ENCODE results near the gene ASTN2. TPM values are rescaled to one million over a fixed set of nuclear protein-coding genes. Genes with fewer than 3 reads are reported as not detected.

The ASTN2 gene
- total RNA-seq, 4 donors from 2014 or later: 3.0 to 7.0 (median 5.2) TPM

DNA sequence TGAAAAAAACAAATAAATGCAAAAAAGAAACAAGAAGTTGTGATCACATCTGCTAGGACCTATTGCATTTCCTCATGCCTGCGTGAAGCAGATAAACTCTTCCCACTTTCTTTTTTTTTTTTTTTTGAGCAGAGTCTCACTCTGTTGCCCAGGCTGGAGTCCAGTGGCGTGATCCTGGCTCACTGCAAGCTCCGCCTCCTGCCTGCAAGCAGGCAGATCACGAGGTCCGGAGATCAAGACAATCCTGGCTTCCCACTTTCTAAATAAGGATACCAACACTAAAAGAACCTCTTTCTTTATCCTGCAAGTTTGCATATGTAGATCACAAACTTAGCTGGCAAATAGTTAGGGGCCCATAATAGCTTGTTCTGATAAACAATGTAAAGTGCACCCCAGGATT, 128.6 kb downstream of the ASTN2 start:
- no peak for DNase-seq
- Histone ChIP-seq H3K27ac (no peak overlapping the region), H3K4me1 (no peaks in the 10 kb centered on the region), H3K9me3 (no peaks in the 10 kb centered on the region), H3K36me3 (no peaks in the 10 kb centered on the region), H3K27me3 (no peaks in the 10 kb centered on the region), H3K4me3 (no peak overlapping the region)
- WGBS, 2 donors (ENCODE audit: low coverage in 1 of 2): 28 to 42% methylated on average over 4 to 5 of the region's 5 CpGs
- intact Hi-C loops (cut with DNase I; ENCODE audit: low total_unique reads): no loop called here
- in situ Hi-C loops (cut with MboI; ENCODE audit: low pct_ligation_motif_present in 1 of 4, low pct_unique_long_range_greater_than_20kb in 1 of 4, low sequenced_read_pairs in 3 of 4): no loop called here
- TF ChIP-seq EP300 (IDR thresholded peaks at IDR 0.05; ENCODE audit: low read depth): no peak
- TF ChIP-seq POLR2AphosphoS5 (IDR thresholded peaks at IDR 0.05): no peak
- no peak for TF ChIP-seq POLR2A (IDR thresholded peaks at IDR 0.05)
- TF ChIP-seq, protein P1, sequence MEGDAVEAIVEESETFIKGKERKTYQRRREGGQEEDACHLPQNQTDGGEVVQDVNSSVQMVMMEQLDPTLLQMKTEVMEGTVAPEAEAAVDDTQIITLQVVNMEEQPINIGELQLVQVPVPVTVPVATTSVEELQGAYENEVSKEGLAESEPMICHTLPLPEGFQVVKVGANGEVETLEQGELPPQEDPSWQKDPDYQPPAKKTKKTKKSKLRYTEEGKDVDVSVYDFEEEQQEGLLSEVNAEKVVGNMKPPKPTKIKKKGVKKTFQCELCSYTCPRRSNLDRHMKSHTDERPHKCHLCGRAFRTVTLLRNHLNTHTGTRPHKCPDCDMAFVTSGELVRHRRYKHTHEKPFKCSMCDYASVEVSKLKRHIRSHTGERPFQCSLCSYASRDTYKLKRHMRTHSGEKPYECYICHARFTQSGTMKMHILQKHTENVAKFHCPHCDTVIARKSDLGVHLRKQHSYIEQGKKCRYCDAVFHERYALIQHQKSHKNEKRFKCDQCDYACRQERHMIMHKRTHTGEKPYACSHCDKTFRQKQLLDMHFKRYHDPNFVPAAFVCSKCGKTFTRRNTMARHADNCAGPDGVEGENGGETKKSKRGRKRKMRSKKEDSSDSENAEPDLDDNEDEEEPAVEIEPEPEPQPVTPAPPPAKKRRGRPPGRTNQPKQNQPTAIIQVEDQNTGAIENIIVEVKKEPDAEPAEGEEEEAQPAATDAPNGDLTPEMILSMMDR (IDR thresholded peaks at IDR 0.05): no peak

DNA sequence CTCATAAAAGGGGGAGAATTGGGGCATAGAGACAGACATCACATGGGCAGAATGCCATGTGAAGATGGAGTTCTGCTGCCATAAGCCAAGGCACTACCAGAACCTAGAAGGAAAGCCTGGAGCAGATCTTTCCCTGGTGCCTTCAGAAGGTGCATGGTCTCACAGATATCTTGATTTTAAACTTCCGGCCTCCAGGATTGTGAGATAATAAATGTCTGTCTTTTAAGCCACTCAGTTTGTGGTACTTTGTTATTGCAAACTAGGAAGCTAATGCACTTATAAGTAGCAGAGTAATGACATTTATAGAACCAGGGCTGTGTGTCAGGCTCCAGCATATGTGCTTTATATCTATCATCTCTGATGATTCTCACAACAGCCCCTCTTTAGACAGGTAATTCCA, 130.4 kb downstream of the ASTN2 start:
- in situ Hi-C loops (cut with MboI; ENCODE audit: low pct_ligation_motif_present in 1 of 4, low pct_unique_long_range_greater_than_20kb in 1 of 4, low sequenced_read_pairs in 3 of 4) (no loop called here), intact Hi-C loops (cut with DNase I; ENCODE audit: low total_unique reads) (no loop called here)
- no peaks in the 10 kb centered on the region for H3K36me3 ChIP-seq
- H3K4me1 ChIP-seq: no peaks in the 10 kb centered on the region
- DNase-seq: no peak
- no peaks in the 10 kb centered on the region for H3K27me3 ChIP-seq
- no peak overlapping the region for H3K27ac ChIP-seq
- TF ChIP-seq EP300 (IDR thresholded peaks at IDR 0.05; ENCODE audit: low read depth): no peak
- TF ChIP-seq, protein P1 (IDR thresholded peaks at IDR 0.05): no peak
- TF ChIP-seq POLR2A (IDR thresholded peaks at IDR 0.05): no peak
- no peaks in the 10 kb centered on the region for H3K9me3 ChIP-seq
- H3K4me3 ChIP-seq: no peak overlapping the region
- WGBS, 2 donors (ENCODE audit: low coverage in 1 of 2): 95 to 100% methylated on average over 1 of the region's 1 CpG

DNA sequence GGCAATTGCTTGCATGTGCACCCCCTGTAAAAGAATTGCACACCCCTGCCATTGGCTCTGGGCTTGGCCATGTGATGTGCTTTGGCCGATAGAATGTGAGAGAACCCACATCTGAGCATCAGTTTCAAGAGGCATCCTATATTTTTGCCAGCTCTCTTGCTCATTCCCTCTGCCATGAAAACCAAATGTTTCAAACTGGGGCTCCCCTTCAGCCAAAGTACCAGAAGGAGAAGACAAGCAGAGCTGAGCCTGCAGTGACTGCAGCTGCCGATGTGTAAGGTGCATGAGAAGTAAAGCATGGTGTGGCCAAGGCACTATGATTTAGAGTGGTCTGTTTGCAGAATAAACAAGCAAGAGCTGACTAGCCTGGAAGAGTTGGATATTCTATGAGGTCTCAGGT, 132.3 kb downstream of the ASTN2 start:
- no peak overlapping the region for H3K4me3 ChIP-seq
- 61 to 89% methylated on average over 1 to 2 of the region's 2 CpGs for WGBS, 2 donors (ENCODE audit: low coverage in 1 of 2)
- no peak for DNase-seq
- TF ChIP-seq EP300 (IDR thresholded peaks at IDR 0.05; ENCODE audit: low read depth) (no peak), POLR2AphosphoS5 (IDR thresholded peaks at IDR 0.05) (no peak), POLR2A (IDR thresholded peaks at IDR 0.05) (no peak)
- TF ChIP-seq, protein P1 (IDR thresholded peaks at IDR 0.05): no peak
- in situ Hi-C loops (cut with MboI; ENCODE audit: low pct_ligation_motif_present in 1 of 4, low pct_unique_long_range_greater_than_20kb in 1 of 4, low sequenced_read_pairs in 3 of 4) (no loop called here), intact Hi-C loops (cut with DNase I; ENCODE audit: low total_unique reads) (no loop called here)
- H3K4me1 ChIP-seq: no peaks in the 10 kb centered on the region
- no peak overlapping the region for H3K27ac ChIP-seq
- no peaks in the 10 kb centered on the region for H3K36me3 ChIP-seq
- H3K9me3 ChIP-seq: no peaks in the 10 kb centered on the region
- H3K27me3 ChIP-seq: no peaks in the 10 kb centered on the region

DNA sequence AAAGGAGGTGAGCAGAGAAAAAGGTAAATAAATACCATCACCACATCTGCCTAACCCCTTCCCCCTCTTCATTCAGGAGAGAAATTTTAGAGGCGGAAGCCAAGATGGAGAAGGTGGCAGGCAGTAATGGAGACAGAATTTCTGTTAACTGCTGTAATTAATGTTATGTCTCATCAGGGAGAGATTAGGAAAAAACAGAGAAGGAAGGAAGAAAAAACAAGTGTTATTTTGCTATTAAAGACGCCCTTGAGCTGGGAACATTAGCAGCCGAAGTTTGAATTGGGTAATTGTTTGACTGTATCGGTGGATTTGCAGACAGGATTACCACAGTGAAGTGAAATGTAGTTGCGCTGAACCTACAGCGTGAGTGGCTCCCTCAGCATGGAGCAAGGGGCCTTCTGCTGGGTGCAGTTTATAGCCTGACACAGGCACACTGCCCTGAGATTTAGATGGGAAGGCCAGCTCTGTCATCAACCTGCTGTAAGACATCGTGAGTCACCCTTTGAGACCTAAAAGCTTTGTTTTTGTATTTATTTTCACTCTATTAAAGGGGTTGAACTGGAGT, 136.3 kb downstream of the ASTN2 start:
- H3K27me3 ChIP-seq: no peaks in the 10 kb centered on the region
- H3K9me3 ChIP-seq: no peaks in the 10 kb centered on the region
- H3K4me3 ChIP-seq: no peak overlapping the region
- in situ Hi-C loops (cut with MboI; ENCODE audit: low pct_ligation_motif_present in 1 of 4, low pct_unique_long_range_greater_than_20kb in 1 of 4, low sequenced_read_pairs in 3 of 4): no loop called here
- intact Hi-C loops (cut with DNase I; ENCODE audit: low total_unique reads): no loop called here
- no peaks in the 10 kb centered on the region for H3K4me1 ChIP-seq
- WGBS, 2 donors (ENCODE audit: low coverage in 1 of 2): 57 to 64% methylated on average over 4 to 7 of the region's 7 CpGs
- TF ChIP-seq EP300 (IDR thresholded peaks at IDR 0.05; ENCODE audit: low read depth) (no peak), POLR2A (IDR thresholded peaks at IDR 0.05) (no peak), POLR2AphosphoS5 (IDR thresholded peaks at IDR 0.05) (no peak)
- TF ChIP-seq, protein P1 (IDR thresholded peaks at IDR 0.05): no peak
- no peak overlapping the region for H3K27ac ChIP-seq
- no peak for DNase-seq
- H3K36me3 ChIP-seq: no peaks in the 10 kb centered on the region

Data from transverse colon (tissue), 4 donors.